H9 (cell line): Measurements from ENCODE around the gene RABGAP1L. TPM values are rescaled to one million over a fixed set of nuclear protein-coding genes. Genes with fewer than 3 reads are reported as not detected.

Experiments used
- DNase-seq: peaks from one replicate; pipeline ENCODE4 v3.0.0-alpha.2; 2017
- H2AFZ ChIP-seq: one replicate; pipeline ENCODE4 v1.6.1; 2013; ENCODE audit warnings: mild to moderate bottlenecking, low read length, control low read depth, moderate library complexity
- H2AK5ac ChIP-seq: 2 replicates; pipeline ENCODE4 v1.6.1; 2013; ENCODE audit warnings: low read length, control low read depth, mixed read lengths; ENCODE audit not compliant: insufficient read length
- H2BK120ac ChIP-seq: one replicate; pipeline ENCODE4 v1.6.1; 2013; ENCODE audit warnings: low read depth, mild to moderate bottlenecking, low read length, control low read depth, inconsistent platforms; ENCODE audit not compliant: poor library complexity, severe bottlenecking
- H2BK12ac ChIP-seq: 2 replicates; pipeline ENCODE4 v1.6.1; 2013; ENCODE audit warnings: low read length, control low read depth, mixed read lengths, low read depth; ENCODE audit not compliant: insufficient read length
- H2BK15ac ChIP-seq: 2 replicates; pipeline ENCODE4 v1.6.1; 2013; ENCODE audit warnings: low read depth, low read length, control low read depth
- H2BK20ac ChIP-seq: one replicate; pipeline ENCODE4 v1.6.1; 2013; ENCODE audit warnings: low read depth, mild to moderate bottlenecking, low read length, control low read depth, inconsistent platforms; ENCODE audit not compliant: poor library complexity, severe bottlenecking
- H2BK5ac ChIP-seq: 2 replicates; pipeline ENCODE4 v1.6.1; 2013; ENCODE audit warnings: low read length, control low read depth, mixed read lengths; ENCODE audit not compliant: insufficient read length
- H3K14ac ChIP-seq: 2 replicates; pipeline ENCODE4 v1.6.1; 2013; ENCODE audit warnings: low read length, control low read depth; ENCODE audit not compliant: insufficient read depth
- H3K18ac ChIP-seq: 2 replicates; pipeline ENCODE4 v1.6.1; 2013; ENCODE audit warnings: low read depth, mild to moderate bottlenecking, mixed read lengths, low read length, control low read depth; ENCODE audit not compliant: insufficient read length
- H3K23ac ChIP-seq: 2 replicates; pipeline ENCODE4 v1.6.1; 2013; ENCODE audit warnings: low read length, control low read depth, mixed read lengths, low read depth; ENCODE audit not compliant: insufficient read length
- H3K23me2 ChIP-seq: 2 replicates; pipeline ENCODE4 v1.6.1; 2013; ENCODE audit warnings: low read depth, mild to moderate bottlenecking, mixed read lengths, low read length, control low read depth; ENCODE audit not compliant: insufficient read length, poor library complexity, severe bottlenecking
- H3K27ac ChIP-seq: 2 replicates; pipeline ENCODE4 v1.5.1; 2013; ENCODE audit warnings: low read length, control low read depth, mixed read lengths, low read depth; ENCODE audit not compliant: insufficient read length
- H3K27me3 ChIP-seq: 2 replicates; pipeline ENCODE4 v1.6.1; 2013; ENCODE audit warnings: low read length, control low read depth, inconsistent platforms; ENCODE audit not compliant: insufficient read depth
- H3K4ac ChIP-seq: 2 replicates; pipeline ENCODE4 v1.6.1; 2013; ENCODE audit warnings: low read depth, mild to moderate bottlenecking, control low read depth, inconsistent platforms, low read length, moderate library complexity
- H3K4me1 ChIP-seq: 2 replicates; pipeline ENCODE4 v1.6.1; 2013; ENCODE audit warnings: low read length, control low read depth, inconsistent platforms; ENCODE audit not compliant: insufficient read depth
- H3K4me2 ChIP-seq: 2 replicates; pipeline ENCODE4 v1.6.1; 2013; ENCODE audit warnings: low read length, control low read depth, mixed read lengths; ENCODE audit not compliant: insufficient read length, insufficient read depth
- H3K56ac ChIP-seq: 2 replicates; pipeline ENCODE4 v1.6.1; 2013; ENCODE audit warnings: low read depth, mild to moderate bottlenecking, mixed read lengths, low read length, control low read depth; ENCODE audit not compliant: insufficient read length
- H3K79me1 ChIP-seq: 2 replicates; pipeline ENCODE4 v1.6.1; 2013; ENCODE audit warnings: low read depth, mild to moderate bottlenecking, moderate library complexity, low read length, control low read depth, inconsistent platforms; ENCODE audit not compliant: insufficient read depth, poor library complexity, severe bottlenecking
- H3K79me2 ChIP-seq: 2 replicates; pipeline ENCODE4 v1.6.1; 2013; ENCODE audit warnings: low read length, control low read depth, inconsistent platforms; ENCODE audit not compliant: insufficient read depth
- H3K9ac ChIP-seq: 2 replicates; pipeline ENCODE4 v1.6.1; 2013; ENCODE audit warnings: low read length, control low read depth, mixed read lengths; ENCODE audit not compliant: insufficient read length; ENCODE audit errors: extremely low read depth
- H3K9me3 ChIP-seq: one replicate; pipeline ENCODE4 v1.6.1; 2013; ENCODE audit warnings: low read depth, low read length, inconsistent platforms; ENCODE audit not compliant: control insufficient read depth
- H3T11ph ChIP-seq: one replicate; pipeline ENCODE4 v1.6.1; 2013; ENCODE audit warnings: mild to moderate bottlenecking, low read length, control low read depth, inconsistent platforms
- H4K20me1 ChIP-seq: one replicate; pipeline ENCODE4 v1.6.1; 2013; ENCODE audit not compliant: control insufficient read depth, insufficient read length, insufficient read depth
- H4K5ac ChIP-seq: 2 replicates; pipeline ENCODE4 v1.6.1; 2013; ENCODE audit warnings: low read depth, mild to moderate bottlenecking, mixed read lengths, low read length, control low read depth; ENCODE audit not compliant: insufficient read length
- H4K8ac ChIP-seq: replicated peaks from 2 replicates; pipeline ENCODE4 v1.6.1; 2013; ENCODE audit warnings: low read length, control low read depth, mixed read lengths, low read depth; ENCODE audit not compliant: insufficient read length
- H4K91ac ChIP-seq: 2 replicates; pipeline ENCODE4 v1.6.1; 2013; ENCODE audit warnings: low read depth, mild to moderate bottlenecking, moderate library complexity, mixed read lengths, low read length, control low read depth; ENCODE audit not compliant: insufficient read length
- H3K27ac Mint-ChIP-seq, 3 experiments: 2 replicates in 2 of 3; 3 replicates in 1 of 3; pipeline ENCODE4 v1.8.0; 2020 to 2021; ENCODE audit warnings: mixed read lengths in 3 of 3, mild to moderate bottlenecking in 1 of 3, moderate library complexity in 1 of 3
- H3K27me3 Mint-ChIP-seq: 2 replicates; pipeline ENCODE4 v1.8.0; 2021; ENCODE audit warnings: low read depth, mild to moderate bottlenecking, moderate library complexity, mixed read lengths
- H3K36me3 Mint-ChIP-seq, 3 experiments: 2 replicates in 2 of 3; 3 replicates in 1 of 3; pipeline ENCODE4 v1.8.0; 2020 to 2021; ENCODE audit warnings: low read depth in 3 of 3, mixed read lengths in 3 of 3; ENCODE audit not compliant: insufficient read depth in 1 of 3
- H3K4me1 Mint-ChIP-seq, 2 experiments: 2 replicates each; pipeline ENCODE4 v1.8.0; 2020; ENCODE audit warnings: mixed read lengths in 2 of 2
- H3K4me3 Mint-ChIP-seq, 2 experiments: 2 replicates in 1 of 2; 3 replicates in 1 of 2; pipeline ENCODE4 v1.8.0; 2020 to 2021; ENCODE audit warnings: mild to moderate bottlenecking in 2 of 2, mixed read lengths in 2 of 2, moderate library complexity in 1 of 2
- H3K9me3 Mint-ChIP-seq, 2 experiments: 2 replicates in 1 of 2; 3 replicates in 1 of 2; pipeline ENCODE4 v1.8.0; 2020; ENCODE audit warnings: mild to moderate bottlenecking in 2 of 2, mixed read lengths in 2 of 2, moderate library complexity in 1 of 2
- WGBS: extraction: QIAGEN DNeasy Blood & Tissue Kit; methylation state at CpG from one replicate; pipeline ENCODE4 v1.1.7; 2013; ENCODE audit warnings: missing lambda C conversion rate, low lambda C conversion rate, mixed read lengths; ENCODE audit not compliant: insufficient read length; ENCODE audit errors: extremely low coverage; 5-methylcytosine and 5-hydroxymethylcytosine counted together
- total RNA-seq: library from RNA; stranded (reverse); gene quantifications from 2 replicates; pipeline ENCODE4 v1.2.1, GENCODE V29; 2021
- TF ChIP-seq, protein P1 (sequence below): fragments of 200-600 bp; sonication (generic); conservative IDR thresholded peaks from 3 replicates; pipeline ENCODE4 v1.8.0; 2021; ENCODE audit warnings: antibody characterized with exemption, mild to moderate bottlenecking

RABGAP1L gene
- total RNA-seq, 1 experiment from 2014 or later = 147 TPM

DNA sequence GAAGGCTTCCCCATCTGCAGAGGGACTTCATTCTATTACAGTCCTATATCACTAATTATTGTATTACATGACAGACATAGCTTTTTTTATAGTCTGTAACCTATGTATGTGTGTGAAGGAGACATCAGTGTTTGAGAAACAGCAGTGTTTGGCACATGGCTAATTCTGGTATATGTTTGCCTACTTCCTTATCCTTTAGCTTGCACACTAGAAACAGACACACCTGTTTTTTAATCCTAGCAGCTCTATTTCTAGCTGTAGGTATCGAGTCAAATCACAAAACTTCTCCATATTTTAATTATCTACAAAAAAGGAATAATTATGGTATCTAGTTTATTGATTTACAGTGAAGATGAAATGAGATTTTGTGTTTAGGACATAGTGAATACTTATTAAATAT lies 711.0 kb downstream of the RABGAP1L start:
- Mint-ChIP-seq H3K9me3 (peaks cover 5 to 8% of the 10 kb centered on the region in 2 experiments; a peak in 3 of 5 replicates), H3K27me3 (no peaks in the 10 kb centered on the region), H3K36me3 (peaks cover 0 to 7% (median 4%) of the 10 kb centered on the region in 3 experiments; a peak in 4 of 7 replicates), H3K27ac (peak overlapping the region in 1 of 3 experiments; percentile 30; a peak in 1 of 7 replicates), H3K4me1 (peaks cover 31 to 35% of the 10 kb centered on the region in 2 experiments), H3K4me3 (no peak overlapping the region)
- Histone ChIP-seq H4K20me1 (no peaks in the 10 kb centered on the region), H3K27me3 (no peaks in the 10 kb centered on the region), H3K56ac (no peak overlapping the region), H3T11ph (no peak overlapping the region), H3K14ac (no peak overlapping the region), H4K5ac (no peak overlapping the region), H3K79me2 (no peaks in the 10 kb centered on the region), H3K27ac (no peak overlapping the region), H3K79me1 (no peaks in the 10 kb centered on the region), H2BK120ac (no peak overlapping the region), H2AK5ac (no peak overlapping the region), H2BK20ac (no peak overlapping the region), H4K8ac (no peak overlapping the region), H3K4ac (no peak overlapping the region), H3K9me3 (no peaks in the 10 kb centered on the region), H4K91ac (no peak overlapping the region), H3K18ac (no peak overlapping the region), H3K9ac (no peak overlapping the region), H3K4me1 (peaks cover 5% of the 10 kb centered on the region; the same call in 1 of the 2 replicates), H3K23ac (no peak overlapping the region), H2BK12ac (no peak overlapping the region), H3K4me2 (no peak overlapping the region), H3K23me2 (no peaks in the 10 kb centered on the region), H2BK5ac (no peak overlapping the region), H2BK15ac (no peak overlapping the region), H2AFZ (no peak overlapping the region)
- TF ChIP-seq, protein P1, sequence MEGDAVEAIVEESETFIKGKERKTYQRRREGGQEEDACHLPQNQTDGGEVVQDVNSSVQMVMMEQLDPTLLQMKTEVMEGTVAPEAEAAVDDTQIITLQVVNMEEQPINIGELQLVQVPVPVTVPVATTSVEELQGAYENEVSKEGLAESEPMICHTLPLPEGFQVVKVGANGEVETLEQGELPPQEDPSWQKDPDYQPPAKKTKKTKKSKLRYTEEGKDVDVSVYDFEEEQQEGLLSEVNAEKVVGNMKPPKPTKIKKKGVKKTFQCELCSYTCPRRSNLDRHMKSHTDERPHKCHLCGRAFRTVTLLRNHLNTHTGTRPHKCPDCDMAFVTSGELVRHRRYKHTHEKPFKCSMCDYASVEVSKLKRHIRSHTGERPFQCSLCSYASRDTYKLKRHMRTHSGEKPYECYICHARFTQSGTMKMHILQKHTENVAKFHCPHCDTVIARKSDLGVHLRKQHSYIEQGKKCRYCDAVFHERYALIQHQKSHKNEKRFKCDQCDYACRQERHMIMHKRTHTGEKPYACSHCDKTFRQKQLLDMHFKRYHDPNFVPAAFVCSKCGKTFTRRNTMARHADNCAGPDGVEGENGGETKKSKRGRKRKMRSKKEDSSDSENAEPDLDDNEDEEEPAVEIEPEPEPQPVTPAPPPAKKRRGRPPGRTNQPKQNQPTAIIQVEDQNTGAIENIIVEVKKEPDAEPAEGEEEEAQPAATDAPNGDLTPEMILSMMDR = no peak
- DNase-seq = no peak
- WGBS = no CpG with 5 or more reads among the region's 1 CpG
